Endodermal cell (in vitro differentiated cells): ENCODE measurements around the gene CNIH1. TPM values are rescaled to one million over a fixed set of nuclear protein-coding genes. Genes with fewer than 3 reads are reported as not detected.
A peak's percentile ranks its signal among the peaks of the same experiment; 100 is the strongest.
"Not testable (repeated sequence)": the region's sequence is repeated elsewhere in the genome, so short reads cannot be mapped to it uniquely, and the experiment has no call there.

ENCODE experiments used
- DNase-seq: peaks from one replicate; pipeline ENCODE4 v3.0.0-alpha.2; 2017
- H3K27ac ChIP-seq: 2 replicates; pipeline ENCODE4 v1.5.1; 2013; ENCODE audit warnings: mild to moderate bottlenecking, low read depth, low read length, moderate library complexity
- H3K27me3 ChIP-seq: 2 replicates; pipeline ENCODE4 v1.6.1; 2013; ENCODE audit warnings: mild to moderate bottlenecking, low read length, moderate library complexity; ENCODE audit not compliant: insufficient read depth, control insufficient read depth, poor library complexity, severe bottlenecking
- H3K36me3 ChIP-seq: 2 replicates; pipeline ENCODE4 v1.7.0; 2013; ENCODE audit warnings: mild to moderate bottlenecking, low read length, moderate library complexity; ENCODE audit not compliant: control insufficient read depth, insufficient read depth
- H3K4me1 ChIP-seq: one replicate; pipeline ENCODE4 v1.7.0; 2013; ENCODE audit warnings: low read length; ENCODE audit not compliant: control insufficient read depth, insufficient read depth
- H3K4me3 ChIP-seq: 2 replicates; pipeline ENCODE4 v1.5.1; 2013; ENCODE audit warnings: mild to moderate bottlenecking, low read length, moderate library complexity
- H3K9ac ChIP-seq: 2 replicates; pipeline ENCODE4 v1.6.1; 2013; ENCODE audit warnings: mild to moderate bottlenecking, low read length, moderate library complexity; ENCODE audit not compliant: poor library complexity, severe bottlenecking; ENCODE audit errors: extremely low read depth
- H3K9me3 ChIP-seq: 2 replicates; pipeline ENCODE4 v1.6.1; 2013; ENCODE audit warnings: mild to moderate bottlenecking, low read length, moderate library complexity; ENCODE audit not compliant: control insufficient read depth
- H3K27ac Mint-ChIP-seq: 2 replicates; pipeline ENCODE4 v1.8.0; 2020; ENCODE audit warnings: mixed read lengths
- H3K27me3 Mint-ChIP-seq: 2 replicates; pipeline ENCODE4 v1.8.0; 2021; ENCODE audit warnings: mild to moderate bottlenecking, mixed read lengths; ENCODE audit not compliant: insufficient read depth
- H3K36me3 Mint-ChIP-seq: 2 replicates; pipeline ENCODE4 v1.8.0; 2020; ENCODE audit warnings: low read depth, mixed read lengths
- H3K4me1 Mint-ChIP-seq: 2 replicates; pipeline ENCODE4 v1.8.0; 2020; ENCODE audit warnings: mixed read lengths
- H3K4me3 Mint-ChIP-seq: 2 replicates; pipeline ENCODE4 v1.8.0; 2020; ENCODE audit warnings: mild to moderate bottlenecking, moderate library complexity, mixed read lengths
- H3K9me3 Mint-ChIP-seq: 2 replicates; pipeline ENCODE4 v1.8.0; 2020; ENCODE audit warnings: mild to moderate bottlenecking, mixed read lengths
- WGBS, 2 experiments: methylation state at CpG; one replicate each; pipeline versions ENCODE4 v1.1.5 to v1.1.7; 2013; ENCODE audit warnings: missing lambda C conversion rate in 2 of 2, mixed read lengths in 1 of 2; ENCODE audit not compliant: insufficient coverage in 1 of 2, insufficient read length in 1 of 2; 5-methylcytosine and 5-hydroxymethylcytosine counted together
- total RNA-seq, 2 donors: library from RNA; stranded (reverse); fragmentation: NEBNext Ultra II Directional in 1 of 2; extraction: Animal tissue kit (Norgen Biotek cat#: 25700) in 1 of 2; gene quantifications; 2 replicates in 1 of 2; 3 replicates in 1 of 2; pipeline ENCODE4 v1.2.1, GENCODE V29; 2021
- TF ChIP-seq, protein P1 (sequence below): fragments of 200-600 bp; sonication (generic); conservative IDR thresholded peaks from 2 replicates; pipeline ENCODE4 v1.5.0; 2021; ENCODE audit warnings: antibody characterized with exemption, mild to moderate bottlenecking

Gene CNIH1
- total RNA-seq, 2 donors from 2014 or later: 77.9 to 82.7 TPM

DNA sequence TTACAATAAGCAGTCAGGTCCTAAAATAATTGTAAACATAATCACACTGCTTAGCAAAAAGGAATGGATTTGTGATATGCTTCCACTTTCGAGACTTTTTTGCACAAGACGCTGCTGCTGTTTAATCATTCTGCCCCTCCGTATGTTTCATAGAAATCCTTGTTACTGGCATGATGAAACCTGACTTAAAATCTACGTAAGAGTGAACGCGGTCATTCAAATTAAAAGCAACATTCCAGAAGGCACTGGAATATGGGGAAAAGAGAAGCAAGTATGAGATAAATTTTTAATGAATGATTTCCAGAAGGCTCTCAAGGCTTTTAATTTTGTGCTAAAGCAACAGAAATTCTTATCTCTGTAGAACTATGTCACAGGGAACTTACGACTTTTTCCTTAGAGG is 1.1 kb downstream of the CNIH1 start:
- Histone ChIP-seq H3K4me3 (peak overlapping the region; percentile 92), H3K36me3 (peaks cover 4% of the 10 kb centered on the region), H3K9ac (peak overlapping the region; percentile 59), H3K9me3 (no peaks in the 10 kb centered on the region), H3K27me3 (no peaks in the 10 kb centered on the region), H3K27ac (peak overlapping the region; percentile 98), H3K4me1 (no peaks in the 10 kb centered on the region)
- 57 to 78% methylated on average over 4 to 7 of the region's 7 CpGs for WGBS, 2 experiments
- H3K27ac Mint-ChIP-seq: peak overlapping the region; percentile 96
- H3K27me3 Mint-ChIP-seq: peaks cover 7% of the 10 kb centered on the region
- H3K4me3 Mint-ChIP-seq: peak overlapping the region; percentile 86
- TF ChIP-seq, protein P1, sequence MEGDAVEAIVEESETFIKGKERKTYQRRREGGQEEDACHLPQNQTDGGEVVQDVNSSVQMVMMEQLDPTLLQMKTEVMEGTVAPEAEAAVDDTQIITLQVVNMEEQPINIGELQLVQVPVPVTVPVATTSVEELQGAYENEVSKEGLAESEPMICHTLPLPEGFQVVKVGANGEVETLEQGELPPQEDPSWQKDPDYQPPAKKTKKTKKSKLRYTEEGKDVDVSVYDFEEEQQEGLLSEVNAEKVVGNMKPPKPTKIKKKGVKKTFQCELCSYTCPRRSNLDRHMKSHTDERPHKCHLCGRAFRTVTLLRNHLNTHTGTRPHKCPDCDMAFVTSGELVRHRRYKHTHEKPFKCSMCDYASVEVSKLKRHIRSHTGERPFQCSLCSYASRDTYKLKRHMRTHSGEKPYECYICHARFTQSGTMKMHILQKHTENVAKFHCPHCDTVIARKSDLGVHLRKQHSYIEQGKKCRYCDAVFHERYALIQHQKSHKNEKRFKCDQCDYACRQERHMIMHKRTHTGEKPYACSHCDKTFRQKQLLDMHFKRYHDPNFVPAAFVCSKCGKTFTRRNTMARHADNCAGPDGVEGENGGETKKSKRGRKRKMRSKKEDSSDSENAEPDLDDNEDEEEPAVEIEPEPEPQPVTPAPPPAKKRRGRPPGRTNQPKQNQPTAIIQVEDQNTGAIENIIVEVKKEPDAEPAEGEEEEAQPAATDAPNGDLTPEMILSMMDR: no peak
- H3K4me1 Mint-ChIP-seq: peaks cover 28% of the 10 kb centered on the region
- H3K9me3 Mint-ChIP-seq: peaks cover 8% of the 10 kb centered on the region
- peaks cover 6% of the 10 kb centered on the region for H3K36me3 Mint-ChIP-seq
- no peak for DNase-seq

DNA sequence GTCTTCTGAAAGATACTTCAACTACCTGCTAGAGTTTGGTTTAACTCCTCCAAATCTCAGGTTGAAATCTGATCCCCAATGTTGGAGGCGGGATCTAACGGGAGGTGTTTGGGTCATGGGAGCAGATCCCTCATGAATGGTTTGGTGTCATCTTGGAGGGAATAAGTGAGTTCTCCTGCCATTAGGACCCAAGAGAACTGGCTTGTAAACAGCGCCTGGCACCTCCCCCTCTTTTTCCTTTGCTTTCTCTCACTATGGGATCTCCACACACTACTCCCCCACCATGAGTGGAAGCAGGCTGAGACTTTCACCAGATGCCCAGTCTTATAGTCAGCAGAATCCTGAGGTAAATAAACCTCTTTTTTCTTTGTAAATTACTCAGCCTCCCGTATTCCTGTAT is 2.5 kb downstream of the CNIH1 start:
- Mint-ChIP-seq H3K9me3 (peaks cover 3% of the 10 kb centered on the region), H3K36me3 (peaks cover 6% of the 10 kb centered on the region), H3K4me3 (no peak overlapping the region), H3K4me1 (peaks cover 36% of the 10 kb centered on the region), H3K27me3 (no peaks in the 10 kb centered on the region), H3K27ac (peak overlapping the region; percentile 9)
- peak; percentile 66 for DNase-seq
- Histone ChIP-seq H3K36me3 (peaks cover 14% of the 10 kb centered on the region), H3K9ac (no peak overlapping the region), H3K27me3 (no peaks in the 10 kb centered on the region), H3K9me3 (no peaks in the 10 kb centered on the region), H3K4me3 (peak overlapping the region; percentile 92), H3K4me1 (no peaks in the 10 kb centered on the region), H3K27ac (no peak overlapping the region)
- TF ChIP-seq, protein P1: no peak
- 69 to 88% methylated on average over 1 to 3 of the region's 4 CpGs for WGBS, 2 experiments

DNA sequence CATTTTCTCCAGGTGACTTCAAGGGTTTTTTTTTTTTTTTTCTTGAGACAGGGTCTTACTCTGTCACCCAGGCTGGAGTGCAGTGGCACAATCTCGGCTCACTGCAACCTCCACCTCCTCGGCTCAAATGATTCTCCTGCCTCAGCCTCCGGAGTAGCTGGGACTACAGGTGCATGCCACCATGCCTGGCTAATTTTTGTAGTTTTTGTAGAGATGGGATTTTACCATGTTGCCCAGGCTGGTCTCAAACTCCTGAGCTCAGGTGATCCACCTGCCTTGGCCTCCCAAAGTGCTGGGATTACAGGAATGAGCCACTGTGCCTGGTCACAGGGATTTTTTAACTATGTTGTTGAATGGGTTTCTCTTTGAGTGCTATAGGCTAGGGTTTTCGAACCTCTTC is 3.2 kb downstream of the CNIH1 start:
- not testable (repeated sequence) for H3K4me3 Mint-ChIP-seq
- WGBS, 2 experiments: 83 to 95% methylated on average over 1 to 4 of the region's 4 CpGs

DNA sequence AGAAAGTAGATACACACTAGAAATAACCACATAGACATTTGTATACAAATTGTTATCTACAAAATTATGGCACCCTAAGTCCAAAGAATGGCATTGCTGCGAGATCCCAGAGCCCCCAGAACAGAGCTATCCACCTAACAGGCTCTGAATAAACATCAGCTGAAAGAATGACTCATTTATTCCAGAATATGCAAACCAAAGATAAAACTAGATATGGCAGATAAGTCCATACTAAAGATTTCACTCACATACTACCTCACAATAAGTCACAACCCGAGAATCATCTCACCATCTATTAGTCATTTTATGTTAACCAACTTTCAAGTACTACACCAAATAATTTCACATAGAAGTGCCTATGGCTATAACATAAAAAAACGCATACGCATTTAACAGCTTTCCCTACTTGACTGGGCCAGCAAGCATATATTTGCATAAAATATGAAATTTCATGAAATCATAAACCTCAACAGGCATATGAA is 5.6 kb downstream of the CNIH1 start:
- H3K36me3 ChIP-seq: peaks cover 34% of the 10 kb centered on the region
- no peak overlapping the region for H3K4me3 ChIP-seq
- no peak overlapping the region for H3K9ac ChIP-seq
- WGBS, 2 experiments: 94 to 100% methylated on average over 3 to 4 of the region's 4 CpGs
- Mint-ChIP-seq H3K4me3 (no peak overlapping the region), H3K9me3 (no peaks in the 10 kb centered on the region), H3K27ac (no peak overlapping the region), H3K4me1 (peaks cover 49% of the 10 kb centered on the region), H3K27me3 (no peaks in the 10 kb centered on the region), H3K36me3 (peaks cover 10% of the 10 kb centered on the region)
- H3K9me3 ChIP-seq: no peaks in the 10 kb centered on the region
- TF ChIP-seq, protein P1: no peak
- no peak for DNase-seq
- no peaks in the 10 kb centered on the region for H3K27me3 ChIP-seq
- H3K27ac ChIP-seq: no peak overlapping the region
- H3K4me1 ChIP-seq: no peaks in the 10 kb centered on the region

More for the DNA sequence above, 3.2 kb downstream of the CNIH1 start:
- H3K27me3 ChIP-seq, H3K27ac ChIP-seq, H3K9me3 ChIP-seq, H3K27ac Mint-ChIP-seq, H3K36me3 Mint-ChIP-seq, H3K4me3 ChIP-seq, H3K27me3 Mint-ChIP-seq, H3K4me1 ChIP-seq, H3K9me3 Mint-ChIP-seq, H3K9ac ChIP-seq, DNase-seq: not testable (repeated sequence)
- H3K4me1 Mint-ChIP-seq: peaks cover 41% of the 10 kb centered on the region
- peaks cover 14% of the 10 kb centered on the region for H3K36me3 ChIP-seq
